GM21737 (cell line): ENCODE data around the gene SLC4A8.

ENCODE experiments used
- ATAC-seq: cut with Tn5 transposase; IDR thresholded peaks from one replicate; pipeline ENCODE4 v1.9.1; 2021; ENCODE audit warnings: mild to moderate bottlenecking, moderate library complexity; ENCODE audit not compliant: unreplicated experiment

The SLC4A8 gene

DNA sequence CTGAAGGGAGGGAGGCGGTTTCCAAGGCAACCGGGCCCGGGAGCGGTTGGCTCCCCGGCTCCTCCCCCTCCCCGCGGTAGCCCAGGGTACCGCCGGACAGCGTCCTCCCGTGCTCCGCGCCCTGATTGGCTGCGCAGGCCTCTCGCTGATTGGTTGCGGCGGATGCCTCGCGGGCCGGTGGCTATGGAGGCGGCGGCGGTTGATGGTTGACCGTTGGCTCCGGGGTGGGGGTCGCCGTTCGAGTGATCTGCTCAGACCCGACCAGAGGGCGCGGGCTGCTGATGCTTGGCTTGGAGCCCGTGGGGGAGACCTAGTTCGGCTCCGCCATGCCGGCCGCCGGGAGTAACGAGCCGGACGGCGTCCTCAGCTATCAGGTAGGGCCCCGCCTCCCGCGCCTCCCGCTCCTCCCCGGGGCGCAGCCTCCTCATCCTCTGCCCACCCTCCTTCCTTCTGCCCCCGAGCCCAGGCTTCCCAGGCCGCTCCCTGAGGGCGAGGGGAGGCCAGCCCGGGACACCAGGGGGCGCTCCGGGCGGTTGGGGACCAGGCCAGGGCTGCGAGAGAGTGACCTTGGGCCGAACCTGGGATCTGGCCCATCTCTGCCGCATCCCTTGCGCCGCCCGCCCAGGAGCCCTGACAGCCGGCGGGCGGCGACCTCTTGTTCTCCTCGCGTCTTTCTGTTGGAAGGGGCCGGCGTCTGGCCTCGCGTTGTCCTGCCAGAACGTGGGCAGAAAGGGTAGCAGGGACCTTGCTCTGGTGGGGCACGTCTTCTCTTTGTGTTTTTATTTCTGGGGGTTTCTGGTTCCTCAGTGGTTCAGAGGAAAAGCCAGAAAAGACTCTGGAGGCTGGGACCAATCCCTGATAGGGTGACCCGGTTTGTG, at the start of gene SLC4A8:
TSS of gene SLC4A8 (plus strand) at position 170 of the 878 bp plus-strand sequence. CDS start at position 327, 157 bp downstream.
- ATAC-seq, result peak; percentile 91

DNA sequence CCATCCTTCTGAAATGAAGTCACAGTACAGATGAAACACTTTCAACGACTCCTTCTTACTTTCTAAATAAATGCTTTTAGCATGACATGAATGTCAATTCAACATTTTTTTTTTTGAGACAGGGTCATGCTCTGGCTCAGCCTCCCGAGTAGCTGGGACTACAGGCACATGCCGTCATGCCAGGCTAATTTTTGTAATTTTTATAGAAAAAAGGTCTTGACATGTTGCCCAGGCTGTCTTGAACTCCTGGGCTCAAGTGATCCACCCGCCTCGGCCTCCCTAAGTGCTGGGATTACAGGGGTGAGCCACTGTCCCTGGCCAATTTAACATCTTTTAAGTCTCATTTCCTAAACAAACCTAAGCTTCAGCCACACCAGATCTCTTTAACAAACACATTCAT, 49.8 kb upstream of the SLC4A8 start:
- ATAC-seq, result no peak

DNA sequence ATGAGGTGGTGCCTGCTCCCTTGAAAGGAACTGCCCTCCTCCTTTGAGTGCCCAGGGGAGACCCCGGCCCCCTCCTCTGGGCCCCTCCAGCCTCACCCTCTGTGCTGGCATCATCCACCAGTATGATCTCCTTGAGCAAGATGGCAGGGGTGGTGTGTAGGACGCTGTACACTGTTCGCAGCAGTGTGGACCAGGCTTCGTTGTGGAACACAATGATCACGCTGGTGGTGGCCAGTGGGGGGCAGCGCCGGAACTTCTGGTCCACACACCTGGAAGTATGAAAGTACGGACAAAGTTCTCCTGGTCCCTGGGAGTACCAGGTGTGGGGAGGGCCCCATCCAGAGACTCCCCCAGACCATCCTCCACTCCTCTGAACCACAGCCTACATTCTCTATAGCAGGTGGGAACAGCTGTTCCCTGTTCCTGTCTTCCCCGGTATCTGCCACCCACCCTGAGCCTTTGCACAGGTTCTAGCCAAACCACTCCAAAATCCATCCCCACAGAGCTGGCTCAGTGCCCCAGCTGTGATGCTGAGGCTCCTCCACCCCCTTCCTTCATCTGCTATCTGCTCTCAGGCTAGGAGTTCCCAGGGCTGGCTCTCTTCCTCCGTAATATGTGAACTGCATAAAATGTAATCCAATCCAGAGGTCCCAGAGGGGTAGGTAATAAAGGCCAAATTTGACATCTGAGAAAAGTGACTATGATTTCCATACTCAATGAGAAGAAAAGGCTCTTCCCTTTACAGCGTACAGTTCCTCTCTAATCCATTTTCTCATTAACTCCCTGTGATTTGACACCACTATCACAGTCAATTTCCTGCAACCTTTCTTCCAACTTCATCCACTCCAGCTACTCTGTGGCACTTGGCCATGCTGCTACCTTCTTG, 47.3 kb upstream of the SLC4A8 start:
- ATAC-seq, result no peak

DNA sequence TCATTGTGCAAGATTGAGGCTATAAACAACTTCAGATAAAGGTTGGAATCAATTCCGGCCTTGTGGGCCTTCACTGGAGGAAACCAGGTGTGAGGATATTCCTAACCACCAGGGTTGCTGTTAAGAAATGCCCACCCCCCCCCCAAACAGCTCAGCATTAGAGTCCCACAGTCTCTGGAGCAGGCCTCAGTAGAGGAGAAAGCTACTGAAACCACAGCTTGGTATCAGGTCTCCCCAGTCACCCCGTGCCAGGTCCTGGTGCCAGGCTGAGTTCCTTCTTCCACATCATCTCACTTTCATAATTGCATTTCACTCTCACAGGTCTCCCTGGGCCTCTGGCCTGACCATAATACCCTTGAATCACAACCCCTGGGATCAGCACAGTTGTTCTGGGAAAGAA, 45.9 kb upstream of the SLC4A8 start:
- ATAC-seq, result no peak

DNA sequence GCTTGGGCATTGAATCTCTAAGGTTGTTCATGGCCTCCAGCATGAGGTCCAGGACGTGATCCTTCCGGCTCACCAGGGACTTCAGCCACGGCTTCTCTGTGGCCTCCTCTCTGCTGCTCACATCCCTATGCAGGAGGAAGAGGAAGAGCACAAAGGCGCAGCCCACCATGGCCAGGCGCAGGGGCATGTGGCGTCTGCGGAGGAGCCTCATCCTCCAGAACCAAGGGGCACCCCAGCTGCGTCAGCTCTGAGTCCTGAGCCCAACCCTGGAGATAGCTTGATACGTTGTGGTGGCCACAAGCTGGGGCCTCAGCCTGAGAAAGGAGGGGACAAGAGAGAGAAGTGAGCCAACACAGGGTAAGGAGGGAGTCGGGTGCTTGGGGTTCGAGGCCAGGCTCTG, 45.1 kb upstream of the SLC4A8 start:
- ATAC-seq, result no peak

DNA sequence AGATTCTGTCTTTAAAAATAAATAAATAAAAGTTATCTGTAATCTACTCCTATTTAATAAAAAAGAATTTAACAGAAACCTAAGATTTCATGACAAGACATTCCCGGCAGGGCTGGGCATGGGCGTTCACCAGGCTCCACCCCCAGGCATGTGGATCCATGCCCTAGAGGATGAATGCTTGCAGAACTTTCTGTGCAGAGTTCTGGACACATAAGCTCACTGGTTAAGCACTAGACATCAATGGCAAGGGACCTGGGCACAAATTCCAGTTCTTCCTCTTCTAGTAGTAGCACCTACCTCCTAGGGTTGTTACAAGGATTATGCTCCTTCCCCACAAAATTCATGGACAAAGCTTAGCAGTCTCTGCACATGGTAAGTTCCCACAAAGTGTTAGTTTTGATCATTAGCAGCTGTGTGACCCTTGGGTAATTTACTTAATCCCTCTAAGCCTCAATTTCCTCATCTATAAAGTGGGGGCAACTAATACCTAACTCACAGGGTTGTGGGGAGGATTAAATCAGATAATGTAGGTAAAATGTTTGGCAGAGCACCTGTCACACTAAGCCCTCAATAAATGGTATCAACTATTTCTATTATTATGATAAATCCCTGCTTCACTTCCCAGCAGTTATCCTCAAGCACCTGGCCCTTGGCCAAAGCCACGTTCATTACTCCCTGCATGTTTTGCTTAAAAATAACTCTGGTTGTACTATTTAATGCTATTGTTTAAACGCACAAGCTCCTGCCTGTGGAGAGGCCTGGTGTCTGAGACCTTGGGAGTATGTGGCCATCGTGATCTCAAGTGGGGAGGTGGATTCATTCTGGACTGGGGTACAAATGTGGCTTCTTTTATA, 43.2 kb upstream of the SLC4A8 start:
- no peak for ATAC-seq

DNA sequence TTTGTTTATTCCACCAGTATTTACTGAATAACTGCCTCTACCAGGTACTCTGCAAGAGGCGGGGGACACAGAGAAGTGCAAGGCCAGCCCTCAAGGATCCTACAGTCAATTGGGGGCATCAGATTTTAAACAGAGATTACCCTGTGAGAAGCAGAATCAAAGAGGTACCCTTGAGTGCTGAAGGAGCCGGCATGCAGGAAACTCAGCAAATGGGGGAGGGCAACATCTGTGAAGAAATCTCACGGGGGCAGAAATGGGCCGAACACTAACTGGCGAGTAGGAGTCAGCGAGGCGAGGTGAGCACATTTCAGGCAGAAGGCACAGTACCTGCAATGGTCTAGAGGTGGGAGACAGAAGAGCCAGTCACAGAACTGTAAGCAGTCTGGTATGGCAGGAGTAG, 42.5 kb upstream of the SLC4A8 start:
- no peak for ATAC-seq

DNA sequence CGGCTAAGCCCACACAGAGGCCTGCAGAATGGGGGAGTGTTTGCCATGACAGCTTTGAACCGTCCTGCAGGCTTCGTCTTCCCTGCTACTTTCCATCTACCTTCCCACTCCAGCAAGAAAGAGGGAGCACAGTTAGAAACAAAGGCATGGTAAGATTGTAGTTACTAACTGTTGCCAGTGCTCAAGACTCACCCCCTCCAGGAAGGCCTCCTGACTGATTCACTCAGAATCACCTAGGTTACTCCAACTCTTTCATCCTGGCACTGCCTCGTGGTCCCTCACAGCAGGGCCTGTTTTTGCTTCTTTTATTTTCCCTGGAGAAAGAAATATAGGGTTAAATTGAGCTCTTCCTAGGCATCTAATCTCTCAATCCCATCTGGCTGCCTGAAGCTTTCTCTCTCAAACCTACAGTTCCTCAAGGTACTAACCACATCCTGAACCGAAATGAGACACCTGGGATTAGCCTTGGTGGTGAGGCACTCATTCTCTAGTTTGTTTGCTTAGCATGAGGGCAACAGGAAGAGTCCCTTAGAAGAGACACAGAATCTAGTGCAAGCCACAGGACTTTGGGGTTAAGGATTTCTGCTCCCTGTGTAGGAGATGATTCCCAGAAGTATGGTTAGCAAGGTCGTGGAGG, 41.2 kb upstream of the SLC4A8 start:
- ATAC-seq, result no peak

DNA sequence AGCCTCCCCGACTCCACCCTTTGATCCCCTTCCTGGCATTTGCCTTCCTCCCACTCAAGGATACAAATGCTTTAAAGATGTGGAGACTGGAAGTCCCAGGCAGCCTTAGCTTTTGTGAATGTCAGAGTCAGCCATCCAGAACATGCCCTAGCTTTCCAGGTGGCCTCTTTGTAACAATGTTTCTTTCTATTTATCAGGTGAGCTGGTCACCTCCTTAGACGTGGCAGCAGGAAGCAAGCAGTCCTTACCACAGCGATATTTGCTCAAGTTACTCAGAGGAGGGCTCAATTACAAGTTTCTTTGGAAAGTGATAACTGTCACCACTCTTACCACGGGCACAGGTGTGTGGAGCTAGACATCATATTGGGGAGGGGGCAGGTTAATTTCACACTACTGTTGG, 38.3 kb upstream of the SLC4A8 start:
- no peak for ATAC-seq

DNA sequence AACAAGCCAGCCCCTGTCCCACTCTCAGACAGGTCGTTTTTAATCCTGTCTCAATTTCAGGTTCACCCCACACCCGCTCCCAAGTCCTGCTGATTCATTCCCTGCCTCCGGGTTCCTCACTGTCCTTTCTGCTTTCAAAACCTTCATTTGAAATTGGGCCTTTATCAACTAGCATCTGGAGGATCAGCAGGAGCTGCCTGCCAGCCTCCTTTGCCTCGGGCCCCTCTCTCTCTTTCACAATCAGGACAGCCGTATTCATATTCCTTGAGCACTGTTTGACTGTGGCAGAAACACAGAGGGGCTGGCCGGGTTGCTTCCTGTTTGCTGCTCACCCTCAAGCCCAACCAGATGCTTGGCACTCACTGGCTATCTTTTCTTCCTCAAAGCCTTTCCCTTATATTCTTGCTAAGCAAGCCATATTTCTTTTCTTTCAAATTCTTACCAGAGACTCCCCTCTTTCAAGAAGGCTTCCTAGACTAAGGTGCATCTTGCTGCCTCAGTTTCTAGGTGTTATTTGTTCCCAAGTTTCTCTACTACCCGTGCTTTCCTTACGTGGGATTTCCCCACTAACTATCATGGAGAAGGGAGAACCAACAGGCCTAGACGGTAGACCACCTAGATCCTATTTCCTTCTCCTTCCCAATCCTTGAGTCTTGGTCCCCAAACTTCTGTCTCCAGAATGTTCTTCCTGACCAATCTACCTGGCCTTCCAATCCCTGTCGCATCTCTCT, 36.4 kb upstream of the SLC4A8 start:
- ATAC-seq, result no peak

DNA sequence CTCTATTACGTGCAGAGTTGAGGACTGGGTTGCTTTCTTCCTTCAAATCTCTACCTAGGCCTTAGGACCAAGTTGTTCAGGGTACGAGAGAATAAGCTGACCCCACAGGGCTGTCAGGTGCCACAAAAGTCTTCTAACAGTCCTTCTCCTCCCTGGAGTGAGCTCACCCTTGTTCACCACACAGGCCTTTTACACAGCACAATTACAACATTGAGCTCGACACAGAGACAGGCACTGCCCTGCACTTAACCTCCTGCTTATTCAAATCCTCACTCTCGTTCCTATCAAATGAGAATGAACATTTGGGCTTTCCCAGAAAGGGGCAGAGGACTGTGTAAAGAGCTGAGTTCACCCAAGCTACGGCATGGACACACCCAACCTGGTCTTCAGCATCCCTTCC, 35.8 kb upstream of the SLC4A8 start:
- ATAC-seq, result no peak

DNA sequence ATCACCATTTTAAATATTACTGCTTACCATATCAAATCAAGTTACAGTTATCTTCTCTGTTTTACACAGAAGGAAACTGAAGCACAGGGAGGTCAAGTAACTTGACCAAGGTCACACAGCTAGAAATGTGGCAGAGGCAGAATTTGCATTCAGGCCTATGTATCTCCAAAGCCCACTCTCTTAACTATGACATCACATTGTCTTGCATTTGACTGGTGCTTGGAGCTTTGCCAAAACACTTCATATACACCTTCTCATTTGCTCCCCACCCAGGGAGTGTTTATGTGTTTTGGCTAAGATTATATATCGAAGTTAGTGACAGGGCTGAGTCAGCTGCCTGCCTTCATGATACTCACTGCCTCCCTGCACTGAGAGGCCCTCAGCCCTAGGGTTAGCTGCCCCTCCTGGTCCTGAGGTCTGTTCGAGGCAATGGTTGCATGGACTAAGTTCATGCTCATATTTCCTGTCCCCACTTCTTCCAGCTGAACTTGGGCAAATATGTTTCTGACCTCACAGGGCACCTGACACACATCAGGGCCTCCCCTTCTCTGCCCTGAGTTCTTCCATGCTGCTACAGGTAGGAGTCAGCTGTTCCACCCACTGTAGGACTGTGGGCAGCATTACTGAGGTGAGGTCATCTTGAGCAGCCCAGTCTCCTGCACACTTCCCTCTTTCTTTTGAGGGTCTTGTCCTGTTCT, 35.2 kb upstream of the SLC4A8 start:
- no peak for ATAC-seq

DNA sequence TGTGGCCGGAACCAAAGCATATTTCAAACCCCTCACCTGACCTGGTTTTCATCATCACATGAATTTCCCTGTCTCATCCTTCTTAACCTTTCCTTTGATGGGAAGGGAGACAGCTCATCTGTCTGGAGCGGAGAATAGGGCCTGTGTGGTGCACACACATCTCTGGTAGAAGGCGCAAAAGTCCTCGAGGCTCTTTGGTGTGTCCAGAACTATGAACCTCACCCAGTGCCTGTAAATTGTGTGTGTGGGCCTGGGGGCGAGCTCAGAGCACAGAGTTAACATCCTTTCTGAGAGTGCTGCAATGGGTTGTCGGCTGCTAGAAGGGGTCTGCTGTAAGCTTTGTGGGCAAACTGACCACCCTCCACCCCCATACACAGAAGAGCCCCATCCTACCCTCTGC, 34.2 kb upstream of the SLC4A8 start:
- no peak for ATAC-seq

DNA sequence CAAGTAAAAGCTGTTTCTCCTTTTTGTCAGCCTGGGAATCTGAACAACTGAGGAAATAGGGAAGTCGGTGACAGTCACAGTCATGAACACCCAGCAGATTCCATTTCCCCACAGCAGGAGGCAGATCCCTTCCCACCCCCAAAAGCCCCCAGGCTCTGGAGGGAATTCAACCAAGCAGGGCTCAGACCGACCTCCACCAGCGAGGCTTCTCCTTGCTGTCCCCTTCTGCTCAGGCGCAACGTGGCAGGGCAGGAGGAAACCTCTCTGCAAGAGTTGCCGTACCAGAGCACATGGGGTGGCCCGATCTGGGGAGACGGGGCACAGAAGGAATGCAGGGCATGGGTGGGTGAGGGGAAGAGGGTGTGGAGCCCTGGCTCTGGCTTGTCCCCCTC, 33.7 kb upstream of the SLC4A8 start:
- ATAC-seq, result peak; percentile 5

DNA sequence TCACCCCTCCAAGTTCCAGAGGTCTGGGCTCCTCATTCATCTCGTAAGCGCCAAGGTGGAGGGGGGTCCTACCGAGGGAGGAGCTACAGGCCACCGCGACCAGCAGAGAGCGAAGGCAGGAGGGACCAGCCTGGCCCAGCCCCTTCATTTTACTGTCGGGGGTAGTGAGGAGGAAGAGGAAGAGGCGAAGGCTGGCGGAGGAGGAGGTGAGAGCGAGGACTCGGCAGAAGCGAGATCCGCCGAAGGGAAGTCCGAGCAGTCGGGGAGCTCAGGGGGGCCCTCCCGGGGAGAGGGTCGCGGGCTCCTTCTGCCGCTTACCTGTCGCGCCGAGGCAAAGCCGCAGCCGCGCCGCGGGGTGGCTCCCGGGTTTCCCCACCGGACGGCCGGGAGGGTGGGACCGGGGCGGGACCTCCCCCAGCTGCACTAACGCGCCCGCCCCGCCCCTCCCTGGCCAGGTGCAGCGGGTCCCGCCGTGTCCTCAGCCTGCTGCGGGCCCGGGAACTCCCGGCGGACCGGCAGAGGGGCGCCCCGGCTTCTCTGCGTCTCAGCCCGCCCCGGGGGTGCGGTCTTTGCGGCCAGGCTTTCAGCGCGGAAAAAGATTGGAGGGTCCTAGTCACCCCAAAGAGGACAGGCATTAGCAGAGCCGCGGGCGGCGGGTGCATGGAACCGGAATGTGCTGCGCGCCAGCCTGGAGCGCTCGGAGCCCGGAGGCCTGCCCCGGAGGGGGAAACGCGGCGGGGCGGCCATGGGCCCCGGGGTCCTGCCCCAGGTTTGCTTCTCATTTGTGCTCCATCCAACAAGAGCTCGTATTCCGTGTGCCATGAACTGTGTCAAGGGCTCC, 33.1 kb upstream of the SLC4A8 start, which contains the start of gene GALNT6:
TSS of gene GALNT6 (minus strand) at position 124 of the 841 bp plus-strand sequence. CDS start 11,625 bp downstream, outside the sequence.
- peak; percentile 39 for ATAC-seq

DNA sequence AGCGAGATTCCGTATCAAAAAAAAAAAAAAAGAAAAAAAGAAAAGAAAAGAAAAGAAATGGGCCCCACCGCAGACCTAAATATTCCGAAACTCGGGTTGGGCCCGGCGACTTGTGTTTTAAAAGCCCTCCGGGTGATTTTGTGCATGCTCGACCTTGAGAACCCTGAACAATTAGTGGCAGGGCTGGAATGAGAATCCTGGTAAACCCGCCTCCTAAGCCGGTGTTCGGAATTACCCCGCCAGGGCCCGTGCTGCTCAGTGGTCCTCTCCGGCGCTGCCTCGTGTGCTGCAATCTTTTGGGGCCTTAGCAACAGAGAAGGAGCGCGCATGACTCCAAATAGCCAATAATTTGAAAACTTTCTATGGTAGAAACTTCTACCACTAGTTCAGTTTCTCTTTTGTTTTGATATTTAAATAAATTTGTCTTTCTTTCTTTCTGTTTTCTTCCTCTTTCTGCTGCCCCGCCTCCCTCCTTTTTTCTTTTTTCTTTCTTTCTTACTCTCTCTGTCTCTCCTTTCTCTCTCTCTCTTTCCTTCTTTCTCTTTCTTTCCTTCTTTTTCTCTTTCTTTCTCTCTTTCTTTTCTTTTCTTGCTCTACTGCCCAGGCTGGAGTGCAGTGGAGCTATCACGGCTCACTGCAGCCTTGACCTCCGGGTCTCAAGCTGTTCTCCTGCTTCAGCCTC, 31.9 kb upstream of the SLC4A8 start:
- no peak for ATAC-seq

DNA sequence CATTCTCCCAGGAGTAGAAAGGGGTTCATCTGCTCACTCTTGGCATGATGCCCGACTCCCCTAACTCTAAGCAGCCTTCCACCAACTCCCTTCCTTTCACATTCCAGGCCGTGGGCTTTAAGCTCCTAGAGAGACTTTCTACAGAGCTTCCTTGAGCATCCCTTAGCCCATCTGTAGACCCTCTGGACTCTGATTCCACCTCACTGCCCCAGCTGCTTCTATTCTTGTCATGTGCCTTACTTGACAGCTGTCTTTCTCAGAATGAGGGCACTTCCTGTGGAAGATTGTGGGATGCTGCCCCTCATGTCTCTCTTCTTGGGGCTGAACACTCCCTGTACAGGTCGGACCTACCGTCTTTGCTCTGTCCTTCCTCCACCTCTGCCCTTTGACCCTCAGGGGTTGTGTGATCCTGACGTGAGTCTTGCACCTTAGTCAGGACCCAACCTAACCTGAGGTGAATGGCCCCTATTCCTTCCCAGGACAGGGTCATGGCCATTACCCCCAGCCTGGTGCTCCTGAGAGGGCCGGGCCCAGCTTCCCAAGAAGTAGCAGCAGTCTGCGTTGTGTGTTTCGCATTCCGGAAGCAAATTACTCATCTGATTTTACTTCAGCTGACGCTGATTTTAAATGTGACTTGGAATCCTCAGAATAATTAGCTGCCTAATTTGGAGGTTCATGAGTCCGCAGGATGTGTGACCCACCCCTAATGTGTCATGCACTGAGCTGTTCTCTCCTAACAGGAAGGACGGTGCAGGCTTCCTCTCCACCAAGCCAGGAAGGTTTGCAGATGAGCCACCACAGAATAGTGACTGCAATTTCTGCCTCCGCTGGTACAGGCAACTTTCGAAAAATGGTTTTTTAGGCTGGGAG, 30.7 kb upstream of the SLC4A8 start:
- no peak for ATAC-seq
